ENCODE data around the gene SEMA6B.

SEMA6B gene

DNA sequence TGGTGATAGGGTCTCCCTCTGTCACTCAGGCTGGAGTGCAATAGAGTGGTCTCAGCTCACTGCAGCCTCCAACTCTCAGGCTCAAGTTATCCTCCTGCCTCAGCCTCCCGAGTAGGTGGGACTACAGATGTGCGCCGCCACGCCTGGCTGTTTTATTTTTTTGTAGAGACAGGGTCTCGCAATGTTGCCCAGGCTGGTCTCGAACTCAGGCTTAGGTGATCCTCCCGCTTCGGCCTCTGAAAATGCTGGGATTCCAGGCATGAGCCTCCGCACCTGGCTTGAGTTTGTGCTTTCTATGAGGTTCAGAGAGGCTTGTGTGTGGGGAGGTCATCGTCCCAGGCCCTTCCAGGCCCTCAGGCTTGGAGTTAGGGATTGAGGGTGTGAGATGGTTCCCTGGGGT lies 40.6 kb upstream of the SEMA6B start:
- TF ChIP-seq, protein P1, sequence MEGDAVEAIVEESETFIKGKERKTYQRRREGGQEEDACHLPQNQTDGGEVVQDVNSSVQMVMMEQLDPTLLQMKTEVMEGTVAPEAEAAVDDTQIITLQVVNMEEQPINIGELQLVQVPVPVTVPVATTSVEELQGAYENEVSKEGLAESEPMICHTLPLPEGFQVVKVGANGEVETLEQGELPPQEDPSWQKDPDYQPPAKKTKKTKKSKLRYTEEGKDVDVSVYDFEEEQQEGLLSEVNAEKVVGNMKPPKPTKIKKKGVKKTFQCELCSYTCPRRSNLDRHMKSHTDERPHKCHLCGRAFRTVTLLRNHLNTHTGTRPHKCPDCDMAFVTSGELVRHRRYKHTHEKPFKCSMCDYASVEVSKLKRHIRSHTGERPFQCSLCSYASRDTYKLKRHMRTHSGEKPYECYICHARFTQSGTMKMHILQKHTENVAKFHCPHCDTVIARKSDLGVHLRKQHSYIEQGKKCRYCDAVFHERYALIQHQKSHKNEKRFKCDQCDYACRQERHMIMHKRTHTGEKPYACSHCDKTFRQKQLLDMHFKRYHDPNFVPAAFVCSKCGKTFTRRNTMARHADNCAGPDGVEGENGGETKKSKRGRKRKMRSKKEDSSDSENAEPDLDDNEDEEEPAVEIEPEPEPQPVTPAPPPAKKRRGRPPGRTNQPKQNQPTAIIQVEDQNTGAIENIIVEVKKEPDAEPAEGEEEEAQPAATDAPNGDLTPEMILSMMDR (IDR thresholded peaks at IDR 0.05), result no peak

DNA sequence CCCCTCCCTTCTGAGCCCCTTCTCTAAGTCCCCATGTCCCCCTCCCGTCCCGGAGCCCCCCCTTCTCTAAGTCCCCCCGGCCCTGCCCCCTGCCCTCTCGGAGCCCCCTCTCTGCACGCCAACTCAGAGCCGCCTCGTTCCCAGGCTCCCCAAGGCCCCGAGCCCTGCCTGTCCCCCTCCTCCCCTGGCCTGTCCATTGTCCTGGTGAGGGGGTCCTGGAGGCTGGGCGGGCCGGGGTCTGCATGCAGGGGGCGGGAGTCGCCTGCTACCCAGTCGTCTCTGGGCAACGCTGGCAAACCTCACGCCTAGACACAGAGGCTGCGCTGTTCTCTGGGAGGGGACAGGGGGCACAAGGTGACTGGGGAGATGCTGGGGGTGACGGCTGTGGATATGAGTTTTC lies 39.2 kb upstream of the SEMA6B start:
- TF ChIP-seq, protein P1 (IDR thresholded peaks at IDR 0.05), result no peak

DNA sequence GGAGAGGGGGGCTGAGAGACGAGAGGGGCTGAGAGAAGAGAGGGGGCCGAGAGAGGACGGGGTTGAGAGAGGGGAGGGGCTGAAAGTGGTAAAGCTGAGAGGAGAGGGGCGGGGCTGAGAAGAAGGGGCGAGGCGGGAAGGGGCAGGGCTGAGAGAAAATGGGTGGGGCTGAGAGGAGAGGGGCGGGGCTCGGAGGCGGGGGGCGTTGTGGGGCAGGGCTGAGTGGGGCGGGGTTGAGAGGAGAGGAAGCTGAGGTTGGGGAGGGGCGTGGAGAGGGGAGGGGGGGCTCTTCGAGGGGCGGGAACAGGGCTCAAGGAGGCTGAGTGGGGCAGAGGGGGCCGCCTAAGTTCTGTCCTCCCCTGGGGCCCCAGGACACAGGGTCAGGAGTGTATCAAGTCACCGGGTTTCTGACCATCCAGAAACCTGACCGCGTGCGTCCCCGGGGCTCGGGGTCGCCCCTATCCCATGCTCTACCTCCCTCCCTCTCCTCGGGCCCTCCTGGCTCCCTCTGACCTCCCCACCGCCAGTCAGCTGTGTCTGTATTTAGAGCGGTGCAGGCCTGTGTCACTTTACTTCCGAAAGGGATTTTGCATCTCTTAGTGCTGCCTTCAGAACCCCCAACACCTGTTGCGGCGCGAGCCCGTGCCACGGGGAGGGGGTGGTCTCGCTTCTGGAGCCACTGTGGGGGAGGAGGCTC lies 38.6 kb upstream of the SEMA6B start:
- TF ChIP-seq, protein P1 (IDR thresholded peaks at IDR 0.05), result no peak

DNA sequence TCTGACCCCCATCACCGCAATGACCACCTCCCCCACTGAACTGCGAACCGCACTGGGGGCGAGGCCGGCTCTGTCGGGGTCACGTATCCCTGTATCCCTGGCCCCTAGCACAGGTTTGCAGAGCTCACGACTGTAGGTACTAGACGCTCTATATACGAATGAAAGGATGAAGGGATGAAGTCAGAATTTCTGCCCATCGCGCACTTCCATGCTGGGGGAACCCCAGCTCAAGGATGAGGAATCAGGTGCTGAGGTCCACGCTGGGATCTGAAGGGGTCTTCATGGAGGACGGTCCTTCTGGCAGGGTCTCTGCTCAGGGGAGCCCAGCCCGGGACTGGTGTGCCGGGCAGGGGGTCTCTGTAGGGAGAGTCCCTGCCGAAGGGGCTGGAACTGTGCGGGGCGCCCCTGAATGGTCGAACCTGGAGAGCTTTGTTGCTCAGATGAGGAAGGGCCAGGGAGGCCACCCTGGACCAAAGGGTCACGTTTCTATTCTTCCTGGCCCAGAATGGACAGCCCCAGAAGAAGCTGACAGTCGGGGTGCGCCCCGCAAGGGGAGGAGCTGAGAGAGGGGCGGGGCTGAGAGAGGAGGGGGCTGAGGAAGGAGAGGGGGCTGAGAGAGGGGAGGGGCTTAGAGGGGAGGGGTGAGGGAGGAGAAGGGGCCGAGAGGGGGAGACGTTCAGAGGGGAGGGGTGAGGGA lies 37.9 kb upstream of the SEMA6B start:
- TF ChIP-seq, protein P1 (IDR thresholded peaks at IDR 0.05), result no peak

DNA sequence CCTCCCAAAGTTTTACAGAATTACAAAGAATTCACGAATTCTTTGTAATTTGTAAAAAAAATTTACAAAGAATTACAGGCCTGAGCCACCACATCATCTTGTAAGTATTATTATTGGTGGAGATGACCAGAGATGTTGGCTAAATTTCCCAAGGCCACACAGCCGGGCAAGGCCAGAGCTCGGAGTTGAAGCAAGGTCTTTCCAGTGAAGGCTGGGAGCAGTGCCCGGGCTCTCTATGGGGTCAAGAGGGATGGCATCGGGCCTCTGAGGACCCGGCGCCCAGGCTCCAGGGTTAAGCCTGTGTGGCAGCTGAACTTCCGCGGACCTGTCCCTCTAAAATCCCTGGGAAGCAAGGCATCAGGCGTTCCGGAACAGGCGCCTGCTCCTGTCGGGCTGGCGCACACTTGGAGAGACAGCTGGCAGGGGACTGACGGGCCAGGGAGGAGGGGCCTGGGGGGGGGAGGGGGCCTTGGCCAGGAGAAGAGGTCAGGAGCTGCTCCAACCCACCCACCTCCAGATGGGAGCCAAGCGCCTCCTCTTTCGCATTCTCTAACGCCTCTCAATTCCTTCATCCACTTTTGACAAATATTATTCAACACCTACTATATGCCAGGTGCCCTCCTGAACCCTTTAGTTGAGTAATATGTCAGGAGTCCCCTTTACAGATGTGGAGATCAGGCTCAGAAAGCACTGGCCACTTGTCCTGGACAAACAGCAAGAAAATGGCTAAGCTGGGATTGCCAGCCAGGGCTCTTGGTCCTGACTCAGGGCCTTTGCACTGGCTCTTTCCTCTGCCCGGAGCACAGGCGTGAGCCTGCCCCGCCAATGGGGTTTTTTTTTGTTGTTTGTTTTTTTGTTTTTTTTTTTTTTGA lies 36.8 kb upstream of the SEMA6B start:
- TF ChIP-seq, protein P1 (IDR thresholded peaks at IDR 0.05), result no peak

DNA sequence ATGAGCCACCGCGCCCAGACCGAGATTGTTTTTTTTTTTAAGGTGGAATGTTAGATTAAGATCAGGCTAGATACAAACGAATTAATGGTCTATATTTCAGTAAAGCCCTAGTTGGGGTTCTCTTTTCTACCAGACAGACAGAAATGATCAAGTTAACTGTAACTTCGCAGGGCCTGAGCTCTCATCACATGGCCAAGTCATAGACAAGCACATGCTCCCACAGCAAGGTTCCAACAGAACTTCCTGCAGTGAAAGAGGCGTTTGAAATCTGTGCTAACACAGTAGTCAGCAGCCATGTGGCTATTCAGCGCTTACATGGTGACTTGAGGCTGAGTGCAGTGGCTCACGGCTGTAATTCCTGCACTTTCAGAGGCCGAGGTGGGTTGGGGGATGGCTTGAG lies 34.7 kb upstream of the SEMA6B start:
- TF ChIP-seq, protein P1 (IDR thresholded peaks at IDR 0.05), result no peak

DNA sequence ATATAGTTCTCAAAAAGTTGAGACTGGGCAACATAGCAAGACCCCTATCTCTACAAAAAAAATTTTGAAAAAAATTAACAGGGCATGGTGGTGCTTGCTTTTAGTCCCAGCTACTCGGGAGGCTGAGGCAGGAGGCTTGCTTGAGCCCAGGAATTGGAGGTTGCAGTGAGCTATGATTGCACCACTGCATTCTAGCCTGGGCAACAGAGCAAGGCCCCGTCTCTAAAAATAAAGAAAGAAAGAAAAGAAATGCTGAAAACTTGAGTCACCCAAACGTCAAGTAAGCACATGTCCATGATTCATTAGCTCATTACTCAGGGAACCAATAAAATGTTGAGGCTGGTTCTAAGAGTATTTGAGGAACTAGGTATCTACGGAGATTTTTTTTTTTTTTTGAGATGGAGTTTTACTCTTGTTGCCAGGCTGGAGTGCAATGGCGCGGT lies 33.9 kb upstream of the SEMA6B start:
- TF ChIP-seq, protein P1 (IDR thresholded peaks at IDR 0.05), result no peak
